ENCODE data around the gene HTRA1.

Gene HTRA1

DNA sequence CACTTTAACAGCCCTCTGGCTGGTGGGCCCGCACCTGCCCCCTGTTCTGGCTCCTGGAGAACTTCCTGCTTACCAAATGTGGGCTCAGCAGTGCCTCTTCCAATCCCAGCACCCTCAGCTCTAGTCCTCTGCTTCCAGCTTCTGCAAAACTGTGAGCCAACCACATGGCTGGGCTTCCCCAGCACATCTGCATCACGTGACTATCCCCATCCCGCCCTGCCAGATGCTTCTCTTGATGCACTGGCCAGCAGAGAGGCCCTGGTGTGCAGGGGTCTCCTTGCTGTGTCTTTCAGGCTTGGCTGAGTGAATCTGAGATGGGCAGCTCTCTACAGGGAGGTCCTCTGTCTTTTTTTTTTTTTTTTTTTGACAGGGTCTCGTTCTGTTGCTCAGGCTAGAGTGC is 55.4 kb downstream of the HTRA1 start:
- no peak for DNase-seq (ENCODE audit: low read depth)

DNA sequence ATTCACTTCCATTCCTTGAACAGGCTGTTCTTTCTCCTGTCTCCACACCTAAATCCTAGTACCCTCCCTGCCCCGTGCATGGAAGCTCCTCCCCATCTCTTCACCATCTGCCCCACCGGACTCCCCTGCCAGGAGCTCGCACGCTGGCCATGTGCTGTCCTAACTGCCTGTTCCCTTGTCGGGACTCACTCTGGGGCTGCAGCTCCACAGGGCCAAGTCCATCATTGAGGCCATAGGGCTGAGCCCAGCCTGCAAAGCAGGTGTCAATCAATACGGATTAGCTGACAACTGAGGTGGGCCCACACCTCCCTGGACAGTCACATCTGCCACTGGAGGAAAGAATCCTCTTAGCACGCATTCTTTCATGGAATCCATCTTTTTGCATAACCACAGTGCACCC is 57.8 kb downstream of the HTRA1 start:
- DNase-seq (ENCODE audit: low read depth): no peak

DNA sequence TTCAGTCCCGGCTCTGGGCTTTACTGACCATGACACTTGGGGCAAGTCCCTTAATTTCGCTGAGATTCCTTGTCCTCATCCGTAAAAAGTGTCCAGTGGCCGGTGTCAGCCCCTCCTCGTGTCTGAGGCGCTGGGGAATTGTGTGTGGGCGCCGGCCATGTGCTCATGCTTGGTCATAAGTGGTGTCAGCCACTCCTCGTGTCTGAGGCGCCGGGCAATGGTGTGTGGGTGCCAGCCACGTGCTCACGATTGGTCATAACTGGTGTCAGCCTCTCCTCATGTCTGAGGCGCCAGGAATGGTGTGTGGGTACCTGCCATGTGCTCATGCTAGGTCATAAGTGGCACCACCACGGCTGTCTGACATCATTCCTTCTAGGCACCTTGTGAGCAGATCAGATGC is 58.5 kb downstream of the HTRA1 start:
- DNase-seq (ENCODE audit: low read depth): no peak

DNA sequence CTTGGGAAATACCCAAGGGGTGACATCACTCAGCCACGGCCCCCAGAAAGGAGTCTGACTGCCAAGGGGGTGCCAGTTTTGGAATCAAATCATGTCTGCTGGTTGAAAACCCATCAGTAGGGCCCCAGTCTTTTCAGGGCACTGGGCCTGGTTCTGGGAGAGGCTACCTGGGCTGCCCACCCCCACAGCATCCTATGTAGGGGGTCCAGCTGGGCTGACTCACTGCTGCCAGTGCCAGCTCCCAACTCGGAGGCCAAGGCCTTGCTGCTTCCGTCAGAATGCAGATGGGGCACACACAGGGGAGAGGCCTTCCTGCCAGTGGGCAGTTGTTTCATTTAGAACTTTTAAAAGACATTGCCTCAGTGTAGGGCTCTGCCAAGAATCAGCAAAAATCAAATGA is 59.7 kb downstream of the HTRA1 start:
- no peak for DNase-seq (ENCODE audit: low read depth)

DNA sequence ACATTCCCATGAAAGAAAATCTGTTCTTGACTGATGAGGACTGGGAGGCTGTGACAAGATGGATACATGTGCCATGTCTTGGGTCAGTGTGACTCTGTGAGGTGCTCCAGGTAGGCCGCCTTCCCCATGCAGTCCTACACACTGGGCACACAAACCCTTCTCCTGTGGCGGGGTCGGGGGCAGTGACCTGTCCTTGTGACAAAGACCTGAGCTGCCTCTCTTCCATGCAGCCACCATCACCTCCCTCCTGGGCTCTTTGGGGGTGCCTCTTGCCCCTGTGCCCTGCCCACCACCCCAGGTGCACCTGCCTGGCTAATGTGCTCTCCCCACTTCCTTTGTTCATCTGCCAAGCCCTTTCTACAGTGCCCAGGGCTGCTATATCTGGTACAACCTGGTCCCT is 63.5 kb downstream of the HTRA1 start:
- no peak for DNase-seq (ENCODE audit: low read depth)

DNA sequence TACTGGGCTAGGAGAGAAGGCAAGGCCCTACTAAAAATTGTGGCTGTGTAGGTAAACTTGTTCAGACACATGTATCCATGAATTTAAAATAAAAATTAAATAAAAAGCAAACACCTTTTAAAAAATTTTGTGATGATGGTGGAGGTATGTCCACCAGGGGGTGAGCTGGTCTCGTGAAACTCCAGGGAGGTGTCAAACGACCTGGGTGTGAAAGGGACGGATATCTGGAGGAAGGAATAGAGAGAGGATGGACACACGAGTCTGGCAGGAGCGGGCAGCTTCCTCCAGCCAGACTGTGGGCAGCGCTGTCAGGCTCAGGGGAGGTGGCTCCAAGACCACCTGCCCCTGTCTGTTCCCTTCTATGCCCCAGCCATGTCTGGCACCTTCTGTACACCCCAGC is 64.4 kb downstream of the HTRA1 start:
- DNase-seq (ENCODE audit: low read depth): no peak

DNA sequence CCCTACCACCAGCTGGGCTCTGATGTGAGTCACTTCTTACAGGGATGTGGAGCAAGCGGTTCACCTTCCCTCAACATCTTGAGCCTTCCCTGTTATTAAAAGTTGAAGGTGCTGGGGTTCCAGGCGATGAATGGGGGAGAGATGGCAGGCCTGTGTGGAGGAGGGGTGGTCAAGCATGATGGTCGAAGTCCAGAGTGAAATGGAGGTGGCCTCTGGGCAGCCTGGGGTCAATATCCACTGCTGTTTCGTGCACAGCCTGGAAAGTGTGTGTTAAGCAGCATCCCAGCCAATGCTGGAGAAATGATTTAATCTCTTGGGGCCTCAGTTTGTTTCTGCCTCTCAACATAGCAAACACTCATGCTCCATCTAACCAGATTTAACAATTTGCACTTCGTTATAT is 65.5 kb downstream of the HTRA1 start:
- DNase-seq (ENCODE audit: low read depth): no peak

DNA sequence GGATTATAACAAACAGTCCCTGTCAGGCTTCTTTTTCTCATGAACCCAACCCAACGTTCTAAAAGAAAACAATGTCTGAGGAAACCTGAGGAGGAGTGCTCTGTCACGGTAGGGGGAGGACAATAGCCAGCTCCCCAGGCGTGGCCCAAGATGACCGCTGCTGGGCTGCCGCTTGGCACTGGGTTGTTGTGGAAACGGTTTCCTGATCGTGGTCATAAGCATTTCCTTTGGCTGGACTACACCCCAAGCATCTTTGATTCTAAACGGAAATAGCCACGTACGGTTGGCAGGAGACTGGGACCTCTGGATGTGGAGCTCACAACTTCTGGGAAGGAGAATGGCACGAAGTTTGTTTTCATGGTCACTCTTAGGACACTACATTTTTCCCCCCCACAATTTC is 68.8 kb downstream of the HTRA1 start:
- no peak for DNase-seq (ENCODE audit: low read depth)

DNA sequence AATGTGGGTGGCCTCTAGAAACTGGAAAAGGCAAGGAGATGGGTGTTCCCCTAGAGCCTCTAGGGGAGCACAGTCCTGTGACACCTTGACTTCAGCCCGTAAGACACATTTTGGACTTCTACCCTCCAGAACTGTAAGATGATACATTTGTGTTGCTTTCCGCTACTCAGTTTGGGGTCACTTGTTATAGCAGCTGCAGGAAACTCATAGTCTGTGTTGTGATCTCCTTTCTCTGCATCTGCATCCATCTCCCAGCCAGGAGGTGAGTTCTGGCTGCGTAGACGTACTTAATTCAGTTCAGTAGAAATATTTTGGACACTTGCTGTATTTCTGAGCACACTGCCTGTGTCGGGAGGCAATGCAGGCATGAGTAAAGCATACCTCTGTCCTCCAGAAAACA is 69.9 kb downstream of the HTRA1 start:
- DNase-seq (ENCODE audit: low read depth): no peak

DNA sequence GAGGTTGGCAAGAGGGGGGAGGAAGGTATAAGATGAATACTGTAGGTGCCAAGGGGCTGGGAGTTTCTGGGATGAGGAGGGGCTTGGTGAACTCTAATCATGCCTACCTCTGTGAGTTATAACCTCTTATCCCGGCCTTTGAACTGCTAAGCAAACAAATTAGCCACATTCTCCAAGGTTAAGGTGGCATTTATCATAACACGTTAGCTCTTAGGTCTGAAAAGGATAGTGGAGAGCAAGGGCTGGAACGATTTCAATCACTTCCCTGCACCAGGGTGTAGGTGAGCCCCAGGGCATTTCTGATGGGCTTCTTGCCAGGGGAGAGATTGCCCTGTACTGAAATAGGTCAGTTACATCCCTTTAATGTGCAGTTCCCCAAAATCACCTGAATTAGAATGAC is 70.6 kb downstream of the HTRA1 start:
- DNase-seq (ENCODE audit: low read depth): no peak

DNA sequence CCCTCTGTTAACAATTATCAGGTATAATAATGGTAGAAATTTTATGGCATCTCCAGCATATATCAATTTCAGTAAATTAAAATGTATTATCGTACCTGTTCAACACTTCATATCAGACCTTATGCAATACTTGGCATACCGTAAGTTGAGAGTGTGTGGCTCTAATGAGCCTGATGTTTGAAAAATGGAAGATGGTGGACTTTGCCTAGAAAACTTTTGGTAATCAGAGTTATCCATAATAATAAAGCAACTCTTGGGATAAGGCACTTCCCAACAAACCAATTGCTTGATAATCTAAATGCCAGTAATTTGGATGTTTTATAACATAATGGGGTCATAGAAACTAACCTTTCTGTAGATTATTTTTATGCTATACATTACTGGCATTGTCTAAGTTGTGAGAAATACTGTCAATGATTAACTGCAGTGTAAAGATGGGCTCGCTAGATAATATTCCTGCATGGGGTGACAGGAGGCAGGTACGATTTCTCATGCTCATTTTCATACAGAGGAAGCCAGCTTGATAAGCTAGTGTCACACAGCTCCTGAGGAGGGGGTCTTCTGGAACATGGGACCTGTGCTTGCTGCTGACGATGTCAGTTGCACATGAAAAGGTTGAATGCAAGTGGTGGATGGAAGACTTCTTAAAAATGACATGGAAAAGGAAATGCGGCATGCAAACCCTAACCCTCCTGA is 71.4 kb downstream of the HTRA1 start:
- DNase-seq (ENCODE audit: low read depth): no peak

DNA sequence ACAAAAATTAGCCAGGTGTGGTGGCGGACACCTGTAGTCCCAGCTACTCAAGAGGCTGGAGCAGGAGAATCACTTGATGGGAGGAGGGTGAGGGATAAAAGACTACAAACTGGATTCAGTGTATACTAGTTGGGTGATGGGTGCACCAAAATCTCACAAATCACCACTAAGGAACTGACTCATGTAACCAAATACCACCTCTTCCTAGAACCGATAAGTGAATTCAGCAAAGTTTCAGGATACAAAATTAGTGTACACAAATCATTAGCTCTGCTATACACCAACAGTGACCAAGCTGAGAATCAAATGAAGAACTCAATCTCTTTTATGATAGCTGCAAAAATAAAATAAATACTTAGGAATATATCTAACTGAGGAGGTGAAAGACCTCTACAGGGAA is 76.2 kb downstream of the HTRA1 start:
- DNase-seq (ENCODE audit: low read depth): no peak

DNA sequence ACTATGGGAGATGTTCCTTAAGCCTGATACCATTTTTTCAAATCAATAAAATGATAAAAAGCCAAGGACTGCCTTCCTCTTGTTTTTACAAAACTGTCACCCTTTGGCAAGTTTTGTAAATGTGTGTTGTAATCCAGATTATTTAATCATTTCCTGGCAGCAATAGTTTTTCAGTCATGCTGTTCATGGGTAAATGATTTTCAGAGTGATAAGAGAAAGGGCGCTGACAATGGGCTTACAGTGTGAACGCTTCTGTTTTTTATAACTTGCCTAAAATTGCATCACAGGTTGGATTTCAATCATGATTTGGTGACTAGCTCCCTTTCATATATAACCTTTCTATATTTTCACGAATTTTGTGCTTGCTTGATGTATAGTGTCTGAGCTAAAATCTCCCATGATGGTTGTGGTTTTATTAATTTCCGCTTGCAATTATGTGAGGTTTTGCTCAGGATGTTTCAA is 80.2 kb downstream of the HTRA1 start:
- no peak for DNase-seq (ENCODE audit: low read depth)

DNA sequence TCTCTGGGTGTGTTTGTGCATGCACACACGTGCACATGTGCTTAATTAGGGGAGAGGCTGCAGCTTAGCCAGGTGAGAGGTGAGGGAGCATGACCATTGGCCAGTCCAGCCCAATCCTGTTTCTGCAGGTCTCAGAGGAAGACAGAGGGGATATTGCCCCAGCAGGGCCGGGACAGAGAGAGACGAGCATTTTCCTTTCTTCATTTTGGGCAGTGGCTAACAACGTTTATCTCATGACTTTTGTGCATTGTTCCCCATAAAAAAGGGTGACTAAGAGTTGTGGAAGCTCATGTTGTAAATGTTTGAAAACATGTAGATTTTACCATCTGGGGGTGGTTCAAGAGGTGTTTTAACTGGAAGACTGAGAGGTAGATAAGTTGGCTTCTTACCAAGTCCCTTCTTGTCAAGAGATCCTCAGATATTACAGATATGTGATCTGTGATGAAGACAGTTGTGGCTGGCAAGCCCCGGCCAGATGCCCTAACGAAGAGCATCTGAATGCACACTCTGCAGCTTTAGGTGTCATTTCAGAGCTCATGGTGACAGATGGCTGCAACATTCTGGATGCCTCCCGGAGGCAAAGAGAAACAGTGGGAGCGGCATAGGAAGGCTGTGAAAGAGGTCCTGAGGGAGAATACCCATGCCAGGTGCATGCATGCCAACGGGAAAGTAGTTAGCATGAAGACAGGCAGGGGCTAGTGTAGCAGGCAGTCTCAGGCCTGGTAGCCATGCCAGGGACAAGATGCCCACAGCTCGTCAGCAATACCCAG is 82.5 kb downstream of the HTRA1 start:
- no peak for DNase-seq (ENCODE audit: low read depth)

DNA sequence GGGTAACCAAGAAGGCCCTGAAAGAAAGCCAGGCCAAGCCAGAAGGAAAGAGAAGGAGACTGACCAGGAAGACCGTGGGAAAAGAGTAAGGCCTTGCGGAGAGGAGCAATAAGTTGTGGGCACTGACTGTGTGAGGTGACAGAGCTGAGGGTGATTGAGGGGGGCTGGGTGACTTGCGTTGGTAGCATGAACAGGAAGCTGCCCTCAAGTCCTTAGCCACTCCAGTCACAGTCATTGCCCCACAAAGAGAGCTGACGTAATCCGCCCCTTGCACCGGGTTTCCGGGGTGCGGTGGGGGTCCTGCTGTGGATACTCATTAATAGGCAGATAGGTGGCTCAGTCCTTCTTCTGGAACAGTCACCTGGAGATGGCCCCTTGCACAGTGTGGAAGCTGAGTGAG is 83.1 kb downstream of the HTRA1 start:
- DNase-seq (ENCODE audit: low read depth): no peak

DNA sequence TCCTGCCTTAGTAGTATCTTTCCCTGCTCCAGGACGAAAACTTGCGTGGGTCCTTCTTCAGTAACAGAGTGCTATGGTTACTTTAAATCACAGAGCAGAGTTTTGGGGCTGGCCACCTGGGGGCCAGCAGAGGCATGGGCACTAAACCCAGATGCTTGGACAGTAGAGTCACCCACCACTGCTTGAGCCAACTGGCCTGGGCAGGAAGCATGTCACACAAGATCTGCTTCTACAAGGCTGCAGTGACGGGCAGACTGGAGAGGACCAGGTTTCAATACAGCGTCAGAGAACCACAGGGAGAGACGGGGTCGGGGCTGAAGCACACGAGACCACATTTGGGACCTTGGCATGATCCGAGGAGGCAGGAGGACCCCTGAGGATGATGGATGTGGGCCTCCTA is 84.9 kb downstream of the HTRA1 start:
- DNase-seq (ENCODE audit: low read depth): no peak

DNA sequence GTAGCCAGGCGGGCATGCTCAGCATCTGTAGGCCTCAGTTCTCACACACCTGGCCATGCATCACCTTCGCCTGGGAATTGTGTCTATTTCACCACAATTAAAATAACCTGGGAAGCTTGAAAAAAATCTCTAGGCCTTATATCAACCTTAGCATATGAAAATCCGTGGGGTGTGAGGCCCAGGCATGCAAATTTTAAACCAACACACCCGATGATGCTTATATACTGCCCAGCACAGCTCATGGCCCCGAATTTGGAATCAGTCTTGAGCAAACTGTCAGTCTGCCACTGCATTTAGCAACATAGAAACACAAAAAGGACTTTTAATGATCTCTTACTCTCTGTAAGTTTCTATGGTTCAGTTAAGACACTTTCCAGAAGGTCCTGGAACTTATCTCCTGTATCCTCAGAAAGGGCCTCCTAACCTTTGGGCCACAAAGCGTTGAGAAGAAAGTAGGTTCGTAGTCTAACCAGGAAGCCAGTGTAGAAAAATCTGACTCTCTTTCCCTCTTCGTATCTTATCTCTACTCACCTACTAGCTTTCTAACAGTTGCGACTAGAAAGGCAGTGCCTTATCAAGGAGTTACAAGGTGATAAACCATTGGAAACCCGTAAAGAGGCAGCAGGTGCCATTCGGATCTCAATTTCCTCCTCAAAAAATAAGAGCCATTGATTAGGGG is 87.2 kb downstream of the HTRA1 start:
- no peak for DNase-seq (ENCODE audit: low read depth)

DNA sequence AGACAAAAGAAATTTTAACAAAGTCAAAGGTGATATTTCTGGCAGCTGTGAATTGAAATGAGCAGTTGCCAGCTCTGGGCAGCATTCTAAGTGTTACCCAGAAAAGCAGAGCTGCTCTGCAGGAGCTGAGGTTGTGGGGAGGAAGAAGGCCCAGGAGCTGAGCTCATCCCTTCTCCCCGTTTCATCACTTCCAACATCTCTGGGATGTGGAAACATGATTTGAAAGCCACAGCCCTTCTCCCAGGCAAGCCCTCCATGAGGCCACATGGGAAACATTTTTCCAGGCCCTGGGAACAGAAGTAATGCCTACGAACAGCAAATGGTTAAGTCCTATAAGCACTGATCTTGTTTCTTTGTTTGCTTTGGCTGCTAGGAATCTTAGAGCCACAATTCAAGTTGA is 88.3 kb downstream of the HTRA1 start:
- DNase-seq (ENCODE audit: low read depth): no peak

DNA sequence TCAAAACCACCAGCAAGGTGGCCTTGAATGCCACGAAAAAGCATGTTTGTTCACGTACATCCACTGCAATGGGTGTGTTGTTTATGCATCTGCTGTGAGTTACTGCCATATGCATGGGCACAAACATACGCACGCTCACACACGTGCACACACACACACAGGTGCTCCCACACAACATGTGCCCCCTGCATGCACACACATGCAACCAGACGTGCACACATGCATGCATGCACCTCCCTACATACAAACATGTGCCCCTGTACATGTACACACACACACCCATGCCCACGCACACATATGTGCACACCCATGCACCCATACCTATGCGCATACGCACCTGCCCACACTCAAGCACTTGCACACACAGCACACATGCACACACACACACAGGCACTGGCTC is 89.1 kb downstream of the HTRA1 start:
- DNase-seq (ENCODE audit: low read depth): no peak

DNA sequence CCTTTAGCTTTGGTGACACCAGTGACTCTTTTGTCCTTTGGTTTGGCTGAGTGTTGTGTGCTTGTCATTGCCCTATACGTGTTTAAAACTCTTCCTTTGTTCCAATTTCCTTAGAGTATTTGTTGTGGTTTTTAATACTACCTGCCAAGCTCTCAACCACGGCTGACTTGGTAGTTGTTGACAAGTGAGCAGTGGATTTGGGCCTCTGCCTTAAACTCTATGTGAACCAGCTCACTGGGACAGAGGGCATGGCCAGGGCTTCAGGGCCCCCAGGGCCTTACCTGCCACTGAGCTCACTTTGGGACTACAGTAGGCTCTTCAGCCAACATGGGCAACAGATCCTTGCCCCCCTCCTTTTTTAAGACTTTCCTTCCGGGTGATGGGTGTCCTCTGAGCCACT is 89.6 kb downstream of the HTRA1 start:
- DNase-seq (ENCODE audit: low read depth): no peak

DNA sequence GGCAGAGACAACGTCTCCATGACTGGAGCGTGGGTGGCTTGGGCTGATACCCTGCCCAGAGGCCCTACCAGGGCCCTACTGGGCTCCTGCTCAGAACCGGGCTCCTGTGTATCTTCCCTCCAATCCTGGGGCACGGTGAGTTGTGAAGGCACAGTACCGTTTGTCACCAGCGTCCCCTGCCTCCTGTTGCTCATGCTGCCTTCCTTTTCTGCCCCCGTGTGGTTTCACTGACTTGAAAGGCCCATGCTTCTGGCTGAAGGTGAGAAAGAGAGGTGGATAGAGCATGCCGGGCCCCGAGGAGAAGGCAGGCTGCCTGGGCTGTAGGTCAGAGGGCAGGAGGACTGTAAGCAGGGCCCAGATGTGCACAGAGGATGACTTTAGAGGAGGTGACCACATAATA is 90.1 kb downstream of the HTRA1 start:
- DNase-seq (ENCODE audit: low read depth): no peak

DNA sequence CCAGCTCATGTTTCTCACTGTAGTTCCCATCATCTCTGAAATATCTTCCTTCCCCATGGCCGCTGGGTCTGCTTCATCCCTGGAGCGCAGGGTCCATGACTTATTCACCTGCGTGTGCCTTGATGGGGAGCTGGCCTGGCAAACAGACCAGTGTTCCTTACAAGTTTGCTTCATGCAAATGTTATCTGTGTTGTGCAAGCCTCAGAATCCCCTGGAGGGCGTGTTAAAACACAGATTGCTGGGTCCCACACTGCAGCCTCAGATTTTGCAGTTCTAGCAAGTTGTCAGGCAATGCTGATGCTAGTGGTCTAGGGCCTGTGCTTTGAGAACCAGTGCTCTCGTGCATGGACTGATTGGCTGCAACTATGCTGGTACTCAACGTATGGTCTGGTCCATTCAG is 92.0 kb downstream of the HTRA1 start:
- no peak for DNase-seq (ENCODE audit: low read depth)
